AG04450 (cell line): ENCODE data around the gene FCN3. TPM values are rescaled to one million over a fixed set of nuclear protein-coding genes. Genes with fewer than 3 reads are reported as not detected.

ENCODE experiments used
- CTCF ChIA-PET: fragments of 300-600, 350-600 bp; formaldehyde crosslinking; extraction: SDS; loops from one replicate; lab custom pipeline; 2022; ENCODE audit warnings: antibody characterized with exemption, inconsistent platforms; lab: Charles Lee
- POLR2A ChIA-PET: fragments of 350-600 bp; formaldehyde crosslinking; extraction: SDS; loops from one replicate; lab custom pipeline; 2021; ENCODE audit warnings: antibody characterized with exemption, inconsistent platforms; lab: Yijun Ruan, JAX
- DNase-seq: peaks from one replicate; pipeline ENCODE4 v3.0.0-alpha.2; 2011; ENCODE audit warnings: low read depth, low spot score
- H3K27ac ChIP-seq: one replicate; pipeline ENCODE4 v1.5.1; 2012; ENCODE audit warnings: low read depth, low read length, control low read depth
- H3K27me3 ChIP-seq: one replicate; pipeline ENCODE4 v1.6.0; 2012; ENCODE audit warnings: low read length; ENCODE audit not compliant: control insufficient read depth, insufficient read depth
- H3K4me3 ChIP-seq: 2 replicates; pipeline ENCODE4 v1.5.1; 2011; ENCODE audit warnings: mild to moderate bottlenecking, low read depth, low read length, control low read depth
- H3K9me3 ChIP-seq: 2 replicates; pipeline ENCODE4 v1.5.1; 2012; ENCODE audit warnings: low read length; ENCODE audit not compliant: control insufficient read depth, insufficient read depth
- CTCF ChIP-seq: IDR thresholded peaks from 2 replicates; pipeline ENCODE4 v1.5.1; 2011; ENCODE audit warnings: low read depth, low read length, control low read depth, inconsistent platforms
- polyA plus RNA-seq: library from polyadenylated mRNA; depleted of rRNA; stranded (reverse); fragments of >200 nt; gene quantifications from 2 replicates; pipeline ENCODE4 v1.2.3, GENCODE V29; 2011

FCN3 gene
- polyA plus RNA-seq, 1 experiment: not detected

DNA sequence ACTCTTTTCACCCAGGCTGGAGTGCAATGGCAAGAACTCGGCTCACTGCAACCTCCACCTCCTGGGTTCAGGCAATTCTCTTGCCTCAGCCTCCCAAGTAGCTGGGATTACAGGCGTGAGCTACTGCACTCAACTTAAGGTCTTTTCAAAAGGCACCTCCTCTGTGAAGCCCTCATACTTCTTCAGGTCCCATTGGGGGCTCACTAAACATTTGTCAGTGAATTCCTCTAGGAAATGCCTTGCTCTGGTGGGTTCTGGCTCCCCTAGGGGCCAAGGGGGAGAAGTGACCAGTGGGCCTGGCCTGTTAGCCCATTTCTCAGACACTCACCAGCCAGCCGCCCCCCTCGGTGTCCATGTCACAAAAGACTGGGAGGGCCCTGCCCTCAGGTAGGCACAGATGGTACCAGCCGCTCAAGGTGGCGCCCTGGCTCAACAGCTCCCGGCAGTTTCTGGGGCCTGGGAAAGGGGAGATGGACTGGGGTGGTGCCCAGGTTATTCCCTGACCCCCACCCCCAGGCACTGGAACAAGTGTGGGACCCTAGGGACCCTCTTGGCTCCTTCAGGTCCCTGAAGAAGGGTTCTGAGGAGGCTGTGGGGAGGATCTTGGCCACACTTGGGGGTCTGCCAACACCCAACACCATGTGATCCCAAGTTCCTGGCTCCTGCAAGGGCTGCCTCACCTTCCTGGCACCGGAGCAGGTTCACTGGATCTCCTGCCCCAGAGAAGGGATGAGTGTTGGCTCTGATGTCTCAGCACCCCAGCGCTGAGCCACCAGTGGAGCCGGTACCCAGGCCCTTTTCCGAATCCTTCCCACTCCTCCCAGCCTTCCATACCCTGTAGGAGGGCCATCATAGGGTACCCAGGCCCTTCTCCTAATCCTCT lies 1.6 kb downstream of the FCN3 start:
- CTCF ChIA-PET: interaction anchor here (0.7 to 1.7 kb wide), 4 partner anchors 13 to 40 kb away, joined by 3 to 6 read pairs (median 4); no protein-coding TSS in a partner anchor
- H3K4me3 ChIP-seq: no peak overlapping the region
- H3K27ac ChIP-seq: no peak overlapping the region

DNA sequence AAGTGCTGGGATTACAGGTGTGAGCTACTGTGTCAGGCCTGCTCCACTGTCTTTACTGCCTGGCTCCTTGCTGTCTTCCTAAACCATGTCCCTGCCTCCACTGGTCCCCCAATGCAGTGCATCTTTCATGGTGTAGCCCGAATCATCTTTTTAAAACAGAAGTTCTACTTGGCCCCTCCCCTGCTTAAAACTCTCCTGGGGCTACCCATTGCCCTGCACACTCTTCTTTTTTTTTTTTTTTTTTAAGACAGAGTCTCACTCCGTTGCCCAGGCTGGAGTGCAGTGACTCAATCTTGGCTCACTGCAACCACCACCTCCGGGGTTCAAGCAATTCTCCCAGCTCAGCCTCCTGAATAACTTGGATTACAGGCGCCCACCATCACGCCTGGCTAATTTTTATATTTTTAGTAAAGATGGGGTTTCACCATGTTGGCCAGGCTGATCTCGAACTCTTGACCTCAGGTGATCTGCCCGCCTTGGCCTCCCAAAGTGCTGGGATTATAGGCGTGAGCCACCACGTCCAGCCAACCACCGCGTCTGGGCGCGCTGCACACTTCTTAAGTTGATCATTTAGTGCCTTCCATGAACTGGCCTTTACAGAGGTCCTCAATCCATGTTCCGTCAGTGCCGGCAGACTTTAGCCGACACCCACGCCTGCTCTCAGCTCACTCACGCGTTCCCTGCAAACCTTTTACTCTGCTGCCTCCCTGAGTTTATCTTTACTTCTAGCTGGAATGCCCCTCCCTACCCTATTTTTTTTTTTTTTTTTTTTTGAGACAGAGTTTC lies 2.4 kb downstream of the FCN3 start:
- H3K27ac ChIP-seq: no peak overlapping the region
- H3K9me3 ChIP-seq: no peaks in the 10 kb centered on the region
- H3K27me3 ChIP-seq: peaks cover 7% of the 10 kb centered on the region
- no peak for DNase-seq
- no peak for TF ChIP-seq CTCF
- no peak overlapping the region for H3K4me3 ChIP-seq
- ChIA-PET CTCF (interaction anchor here (0.7 to 1.7 kb wide), 4 partner anchors 14 to 40 kb away, joined by 3 to 6 read pairs (median 4); no protein-coding TSS in a partner anchor), POLR2A (no interaction called here)

More for the DNA sequence above, 1.6 kb downstream of the FCN3 start:
- TF ChIP-seq CTCF: peak; percentile 46
- POLR2A ChIA-PET: no interaction called here
- no peaks in the 10 kb centered on the region for H3K9me3 ChIP-seq
- DNase-seq: no peak
- peaks cover 7% of the 10 kb centered on the region for H3K27me3 ChIP-seq

DNA sequence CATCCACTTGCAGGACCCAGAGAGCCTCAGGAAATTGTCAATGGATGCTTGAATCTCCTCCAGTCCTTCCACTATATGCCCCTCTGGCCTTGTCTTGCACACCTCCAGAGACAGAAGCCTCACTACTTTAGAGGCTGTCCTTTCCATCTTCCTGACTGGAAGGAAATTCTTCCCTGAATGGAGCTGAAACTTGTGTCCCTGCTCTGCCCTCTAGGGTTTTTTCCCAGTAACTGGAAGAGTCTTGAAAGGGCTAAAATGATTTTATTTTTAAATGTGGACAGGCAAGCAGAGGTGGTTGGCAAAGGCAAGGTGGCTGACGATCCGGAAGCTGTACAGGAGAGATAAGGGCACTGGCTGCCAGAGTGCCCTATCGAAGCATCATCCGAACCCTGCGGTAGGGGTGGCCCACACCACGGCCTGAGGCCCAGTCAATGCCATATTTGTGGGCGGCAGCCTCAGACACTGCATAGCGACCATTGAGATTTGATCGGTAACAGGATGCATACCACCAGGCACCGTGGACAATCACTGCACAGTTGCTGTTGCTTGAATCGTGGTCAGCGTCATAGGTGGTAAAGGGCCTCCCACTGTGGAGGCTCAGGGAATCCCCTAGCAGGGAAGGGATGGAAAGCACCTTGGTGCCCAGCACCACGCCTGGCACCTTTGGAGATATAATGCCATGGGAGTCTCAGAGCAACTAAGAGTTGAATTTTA lies 5.6 kb downstream of the FCN3 start:
- Histone ChIP-seq H3K27me3 (no peaks in the 10 kb centered on the region), H3K9me3 (no peaks in the 10 kb centered on the region; the same call in 1 of the 2 replicates), H3K27ac (no peak overlapping the region), H3K4me3 (no peak overlapping the region)
- ChIA-PET POLR2A (no interaction called here), CTCF (interaction anchor here (0.5 to 5.3 kb wide), 6 partner anchors 12 to 253 kb away, joined by 3 to 75 read pairs (median 6); no protein-coding TSS in a partner anchor)
- no peak for DNase-seq
- peak; percentile 47 for TF ChIP-seq CTCF

DNA sequence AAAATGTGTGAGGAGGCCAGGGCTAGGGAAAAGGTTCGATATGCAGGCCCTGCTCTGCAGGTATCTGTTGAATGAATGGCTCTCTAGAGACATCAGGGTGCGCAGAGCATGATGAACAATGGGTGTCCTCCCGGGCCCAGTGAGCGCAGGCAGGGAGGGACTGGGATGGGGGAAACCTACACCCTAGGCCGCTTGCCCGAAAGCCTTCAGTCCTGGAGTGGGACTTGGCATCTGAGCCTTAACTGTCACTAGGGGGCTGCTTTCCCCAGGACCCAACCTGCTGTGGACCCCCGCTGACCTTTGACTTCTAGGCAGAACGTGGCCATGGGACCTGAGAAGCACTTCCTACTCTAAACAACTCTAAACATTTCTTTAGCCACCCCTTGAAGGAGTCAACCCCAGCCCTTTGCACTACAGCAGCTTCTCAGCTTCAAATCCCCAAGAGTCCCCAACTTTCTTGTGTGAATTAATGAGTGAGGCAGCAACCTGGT lies 7.4 kb downstream of the FCN3 start:
- H3K27me3 ChIP-seq: no peaks in the 10 kb centered on the region
- ChIA-PET CTCF (interaction anchor here (0.6 to 5.3 kb wide), 11 partner anchors 10 to 427 kb away, joined by 3 to 75 read pairs (median 9); partner anchors contain the start of genes AHDC1 and CD164L2), POLR2A (interaction anchor here (0.8 to 2.5 kb wide), 4 partner anchors 10 to 67 kb away, joined by 3 to 27 read pairs (median 3); no protein-coding TSS in a partner anchor)
- H3K4me3 ChIP-seq: peak overlapping the region; percentile 74
- H3K27ac ChIP-seq: no peak overlapping the region
- no peak for DNase-seq
- TF ChIP-seq CTCF: no peak
- H3K9me3 ChIP-seq: no peaks in the 10 kb centered on the region; the same call in 1 of the 2 replicates
